ENCODE measurements around the gene DIP2C. TPM values are rescaled to one million over a fixed set of nuclear protein-coding genes. Genes with fewer than 3 reads are reported as not detected.

Gene DIP2C
- total RNA-seq, 1 experiment from 2014 or later: 11.0 TPM

DNA sequence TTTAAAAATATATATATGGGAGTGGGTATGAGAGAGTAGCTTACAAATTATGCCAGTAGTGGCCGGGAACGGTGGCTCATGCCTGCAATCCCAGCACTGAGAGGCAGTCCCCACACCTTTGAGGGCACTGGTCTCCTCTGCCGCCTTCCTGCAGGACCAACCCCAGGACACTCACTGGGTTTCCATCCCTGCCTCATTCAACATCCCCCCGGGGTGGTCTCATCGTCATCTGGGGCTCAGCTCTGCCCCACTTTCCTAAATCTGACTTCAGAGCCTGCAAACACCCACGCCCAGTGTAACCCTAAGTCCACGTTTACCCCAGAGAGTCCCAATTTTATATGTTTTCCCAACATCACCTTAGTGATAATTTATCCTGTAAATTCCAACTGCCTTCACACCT, 96.5 kb downstream of the DIP2C start:
- TF ChIP-seq, protein P1, sequence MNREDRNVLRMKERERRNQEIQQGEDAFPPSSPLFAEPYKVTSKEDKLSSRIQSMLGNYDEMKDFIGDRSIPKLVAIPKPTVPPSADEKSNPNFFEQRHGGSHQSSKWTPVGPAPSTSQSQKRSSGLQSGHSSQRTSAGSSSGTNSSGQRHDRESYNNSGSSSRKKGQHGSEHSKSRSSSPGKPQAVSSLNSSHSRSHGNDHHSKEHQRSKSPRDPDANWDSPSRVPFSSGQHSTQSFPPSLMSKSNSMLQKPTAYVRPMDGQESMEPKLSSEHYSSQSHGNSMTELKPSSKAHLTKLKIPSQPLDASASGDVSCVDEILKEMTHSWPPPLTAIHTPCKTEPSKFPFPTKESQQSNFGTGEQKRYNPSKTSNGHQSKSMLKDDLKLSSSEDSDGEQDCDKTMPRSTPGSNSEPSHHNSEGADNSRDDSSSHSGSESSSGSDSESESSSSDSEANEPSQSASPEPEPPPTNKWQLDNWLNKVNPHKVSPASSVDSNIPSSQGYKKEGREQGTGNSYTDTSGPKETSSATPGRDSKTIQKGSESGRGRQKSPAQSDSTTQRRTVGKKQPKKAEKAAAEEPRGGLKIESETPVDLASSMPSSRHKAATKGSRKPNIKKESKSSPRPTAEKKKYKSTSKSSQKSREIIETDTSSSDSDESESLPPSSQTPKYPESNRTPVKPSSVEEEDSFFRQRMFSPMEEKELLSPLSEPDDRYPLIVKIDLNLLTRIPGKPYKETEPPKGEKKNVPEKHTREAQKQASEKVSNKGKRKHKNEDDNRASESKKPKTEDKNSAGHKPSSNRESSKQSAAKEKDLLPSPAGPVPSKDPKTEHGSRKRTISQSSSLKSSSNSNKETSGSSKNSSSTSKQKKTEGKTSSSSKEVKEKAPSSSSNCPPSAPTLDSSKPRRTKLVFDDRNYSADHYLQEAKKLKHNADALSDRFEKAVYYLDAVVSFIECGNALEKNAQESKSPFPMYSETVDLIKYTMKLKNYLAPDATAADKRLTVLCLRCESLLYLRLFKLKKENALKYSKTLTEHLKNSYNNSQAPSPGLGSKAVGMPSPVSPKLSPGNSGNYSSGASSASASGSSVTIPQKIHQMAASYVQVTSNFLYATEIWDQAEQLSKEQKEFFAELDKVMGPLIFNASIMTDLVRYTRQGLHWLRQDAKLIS (CRISPR knock-in tag; IDR thresholded peaks at IDR 0.05; ENCODE audit: borderline replicate concordance): no peak
- no peak for TF ChIP-seq NR2C2 (CRISPR knock-in tag; IDR thresholded peaks at IDR 0.05)
- TF ChIP-seq, protein P2, sequence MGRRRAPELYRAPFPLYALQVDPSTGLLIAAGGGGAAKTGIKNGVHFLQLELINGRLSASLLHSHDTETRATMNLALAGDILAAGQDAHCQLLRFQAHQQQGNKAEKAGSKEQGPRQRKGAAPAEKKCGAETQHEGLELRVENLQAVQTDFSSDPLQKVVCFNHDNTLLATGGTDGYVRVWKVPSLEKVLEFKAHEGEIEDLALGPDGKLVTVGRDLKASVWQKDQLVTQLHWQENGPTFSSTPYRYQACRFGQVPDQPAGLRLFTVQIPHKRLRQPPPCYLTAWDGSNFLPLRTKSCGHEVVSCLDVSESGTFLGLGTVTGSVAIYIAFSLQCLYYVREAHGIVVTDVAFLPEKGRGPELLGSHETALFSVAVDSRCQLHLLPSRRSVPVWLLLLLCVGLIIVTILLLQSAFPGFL (CRISPR knock-in tag; IDR thresholded peaks at IDR 0.05; ENCODE audit: borderline replicate concordance): no peak
- TF ChIP-seq, protein P3, sequence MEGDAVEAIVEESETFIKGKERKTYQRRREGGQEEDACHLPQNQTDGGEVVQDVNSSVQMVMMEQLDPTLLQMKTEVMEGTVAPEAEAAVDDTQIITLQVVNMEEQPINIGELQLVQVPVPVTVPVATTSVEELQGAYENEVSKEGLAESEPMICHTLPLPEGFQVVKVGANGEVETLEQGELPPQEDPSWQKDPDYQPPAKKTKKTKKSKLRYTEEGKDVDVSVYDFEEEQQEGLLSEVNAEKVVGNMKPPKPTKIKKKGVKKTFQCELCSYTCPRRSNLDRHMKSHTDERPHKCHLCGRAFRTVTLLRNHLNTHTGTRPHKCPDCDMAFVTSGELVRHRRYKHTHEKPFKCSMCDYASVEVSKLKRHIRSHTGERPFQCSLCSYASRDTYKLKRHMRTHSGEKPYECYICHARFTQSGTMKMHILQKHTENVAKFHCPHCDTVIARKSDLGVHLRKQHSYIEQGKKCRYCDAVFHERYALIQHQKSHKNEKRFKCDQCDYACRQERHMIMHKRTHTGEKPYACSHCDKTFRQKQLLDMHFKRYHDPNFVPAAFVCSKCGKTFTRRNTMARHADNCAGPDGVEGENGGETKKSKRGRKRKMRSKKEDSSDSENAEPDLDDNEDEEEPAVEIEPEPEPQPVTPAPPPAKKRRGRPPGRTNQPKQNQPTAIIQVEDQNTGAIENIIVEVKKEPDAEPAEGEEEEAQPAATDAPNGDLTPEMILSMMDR (IDR thresholded peaks at IDR 0.05): no peak
- TF ChIP-seq ZNF138 (CRISPR knock-in tag; conservative IDR thresholded peaks at IDR 0.05): no peak
- no peak for TF ChIP-seq ZNF416 (CRISPR knock-in tag; IDR thresholded peaks at IDR 0.05)
- no peak for TF ChIP-seq TEAD1 (CRISPR knock-in tag; IDR thresholded peaks at IDR 0.05)
- TF ChIP-seq NR3C1 (CRISPR knock-in tag; conservative IDR thresholded peaks at IDR 0.05; ENCODE audit: low read depth): no peak
- TF ChIP-seq, protein P4, sequence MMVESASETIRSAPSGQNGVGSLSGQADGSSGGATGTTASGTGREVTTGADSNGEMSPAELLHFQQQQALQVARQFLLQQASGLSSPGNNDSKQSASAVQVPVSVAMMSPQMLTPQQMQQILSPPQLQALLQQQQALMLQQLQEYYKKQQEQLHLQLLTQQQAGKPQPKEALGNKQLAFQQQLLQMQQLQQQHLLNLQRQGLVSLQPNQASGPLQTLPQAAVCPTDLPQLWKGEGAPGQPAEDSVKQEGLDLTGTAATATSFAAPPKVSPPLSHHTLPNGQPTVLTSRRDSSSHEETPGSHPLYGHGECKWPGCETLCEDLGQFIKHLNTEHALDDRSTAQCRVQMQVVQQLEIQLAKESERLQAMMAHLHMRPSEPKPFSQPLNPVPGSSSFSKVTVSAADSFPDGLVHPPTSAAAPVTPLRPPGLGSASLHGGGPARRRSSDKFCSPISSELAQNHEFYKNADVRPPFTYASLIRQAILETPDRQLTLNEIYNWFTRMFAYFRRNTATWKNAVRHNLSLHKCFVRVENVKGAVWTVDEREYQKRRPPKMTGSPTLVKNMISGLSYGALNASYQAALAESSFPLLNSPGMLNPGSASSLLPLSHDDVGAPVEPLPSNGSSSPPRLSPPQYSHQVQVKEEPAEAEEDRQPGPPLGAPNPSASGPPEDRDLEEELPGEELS (CRISPR knock-in tag; IDR thresholded peaks at IDR 0.05): no peak
- no peaks in the 10 kb centered on the region for H3K27me3 Mint-ChIP-seq (ENCODE audit: low read depth)
- DNase-seq (ENCODE audit: low spot score) (no peak), ATAC-seq (no peak)
- peaks cover 16% of the 10 kb centered on the region for H3K4me1 Mint-ChIP-seq
- H3K36me3 Mint-ChIP-seq: no peaks in the 10 kb centered on the region
- no peak overlapping the region for H3K27ac Mint-ChIP-seq
- ChIA-PET POLR2A (no interaction called here), CTCF (no interaction called here)
- H3K9me3 Mint-ChIP-seq: no peaks in the 10 kb centered on the region
- no peak overlapping the region for H3K4me3 Mint-ChIP-seq

DNA sequence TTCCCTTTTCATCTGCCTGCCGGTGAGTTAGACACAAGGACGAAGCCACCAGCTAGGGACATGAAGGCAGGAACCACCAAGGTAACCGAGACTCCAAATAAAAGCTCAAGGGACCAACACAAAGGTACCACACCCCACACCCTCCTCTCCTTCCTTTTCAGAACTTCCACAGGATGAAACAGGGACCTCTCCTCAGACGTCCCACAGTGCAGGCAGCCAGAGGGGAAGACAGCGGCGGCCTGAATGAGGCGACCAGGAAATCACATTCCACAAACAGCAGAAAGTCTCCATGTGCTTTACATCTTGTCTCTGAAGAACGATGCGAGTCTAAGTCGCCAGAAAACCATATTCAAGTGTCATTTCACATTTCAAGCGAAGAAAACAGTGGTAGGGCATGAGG, 97.8 kb downstream of the DIP2C start:
- CTCF ChIA-PET: interaction anchor here (1.1 kb wide), 1 partner anchor 18 kb away, joined by 3 read pairs; no protein-coding TSS in a partner anchor
- DNase-seq (ENCODE audit: low spot score): no peak
- no peaks in the 10 kb centered on the region for H3K36me3 Mint-ChIP-seq

DNA sequence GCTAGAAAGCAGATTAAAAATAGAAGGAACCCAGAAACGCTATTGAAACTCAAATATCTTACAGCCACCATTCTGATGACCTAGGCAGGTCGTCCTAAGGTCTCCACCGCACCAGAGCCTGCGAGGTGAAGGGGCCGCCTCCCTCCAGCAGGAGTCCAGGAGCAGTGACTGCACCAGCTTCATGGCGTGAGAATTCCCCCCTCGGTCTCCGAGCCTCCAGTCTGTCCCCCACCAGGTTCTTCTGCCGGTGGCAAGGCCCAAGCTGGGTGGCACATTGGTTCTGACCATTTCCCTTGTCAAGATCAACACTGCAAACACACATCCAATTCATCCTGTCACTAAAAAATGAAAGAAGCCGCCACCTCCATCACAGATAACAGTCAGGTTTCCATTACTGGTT, 98.7 kb downstream of the DIP2C start:
- Mint-ChIP-seq H3K27me3 (ENCODE audit: low read depth) (no peaks in the 10 kb centered on the region), H3K9me3 (no peaks in the 10 kb centered on the region), H3K36me3 (no peaks in the 10 kb centered on the region), H3K4me1 (peaks cover 20% of the 10 kb centered on the region), H3K27ac (no peak overlapping the region), H3K4me3 (no peak overlapping the region)
- ChIA-PET CTCF (interaction anchor here (1.1 kb wide), 1 partner anchor 17 kb away, joined by 3 read pairs; no protein-coding TSS in a partner anchor), POLR2A (no interaction called here)
- ATAC-seq: no peak
- no peak for DNase-seq (ENCODE audit: low spot score)
- TF ChIP-seq, protein P1 (CRISPR knock-in tag; IDR thresholded peaks at IDR 0.05; ENCODE audit: borderline replicate concordance): no peak
- TF ChIP-seq ZNF263 (CRISPR knock-in tag; IDR thresholded peaks at IDR 0.05; ENCODE audit: low read depth): no peak
- no peak for TF ChIP-seq E2F4 (CRISPR knock-in tag; IDR thresholded peaks at IDR 0.05; ENCODE audit: borderline replicate concordance, low read depth)
- TF ChIP-seq, protein P5, sequence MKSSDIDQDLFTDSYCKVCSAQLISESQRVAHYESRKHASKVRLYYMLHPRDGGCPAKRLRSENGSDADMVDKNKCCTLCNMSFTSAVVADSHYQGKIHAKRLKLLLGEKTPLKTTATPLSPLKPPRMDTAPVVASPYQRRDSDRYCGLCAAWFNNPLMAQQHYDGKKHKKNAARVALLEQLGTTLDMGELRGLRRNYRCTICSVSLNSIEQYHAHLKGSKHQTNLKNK (CRISPR knock-in tag; IDR thresholded peaks at IDR 0.05): no peak

More for the DNA sequence above, 97.8 kb downstream of the DIP2C start:
- POLR2A ChIA-PET: no interaction called here
- H3K27ac Mint-ChIP-seq: no peak overlapping the region; the same call in 1 of the 2 replicates
- no peak overlapping the region for H3K4me3 Mint-ChIP-seq
- no peaks in the 10 kb centered on the region for H3K27me3 Mint-ChIP-seq (ENCODE audit: low read depth)
- TF ChIP-seq NR2C2 (CRISPR knock-in tag; IDR thresholded peaks at IDR 0.05) (no peak), CREB1 (CRISPR knock-in tag; IDR thresholded peaks at IDR 0.05) (no peak)
- H3K4me1 Mint-ChIP-seq: peaks cover 16% of the 10 kb centered on the region
- H3K9me3 Mint-ChIP-seq: no peaks in the 10 kb centered on the region
- no peak for ATAC-seq

Data from WTC11 (cell line).